Progenitor cell of endocrine pancreas (in vitro differentiated cells): ENCODE data around the gene BBS9. TPM values are rescaled to one million over a fixed set of nuclear protein-coding genes. Genes with fewer than 3 reads are reported as not detected.
"Not testable (repeated sequence)": the region's sequence is repeated elsewhere in the genome, so short reads cannot be mapped to it uniquely, and the experiment has no call there.

ENCODE experiments used
- DNase-seq: peaks from one replicate; pipeline ENCODE4 v3.0.0; 2021; ENCODE audit warnings: low spot score; ENCODE audit not compliant: unreplicated experiment
- H3K27ac Mint-ChIP-seq: 2 replicates; pipeline ENCODE4 v1.8.0; 2021; ENCODE audit warnings: mild to moderate bottlenecking, moderate library complexity, mixed read lengths
- H3K27me3 Mint-ChIP-seq: 2 replicates; pipeline ENCODE4 v1.8.0; 2021; ENCODE audit warnings: mixed read lengths
- H3K36me3 Mint-ChIP-seq: 2 replicates; pipeline ENCODE4 v1.8.0; 2022; ENCODE audit warnings: mixed read lengths; ENCODE audit not compliant: insufficient read depth
- H3K4me1 Mint-ChIP-seq: 2 replicates; pipeline ENCODE4 v1.8.0; 2021; ENCODE audit warnings: low read depth, mixed read lengths
- H3K4me3 Mint-ChIP-seq: 2 replicates; pipeline ENCODE4 v1.8.0; 2021; ENCODE audit warnings: low read depth, mild to moderate bottlenecking, moderate library complexity, mixed read lengths
- H3K9me3 Mint-ChIP-seq: 2 replicates; pipeline ENCODE4 v1.8.0; 2021; ENCODE audit warnings: low read depth, mixed read lengths
- CTCF ChIP-seq: fragments of 200-600 bp; sonication (generic); IDR thresholded peaks from one replicate; pipeline ENCODE4 v1.5.0; 2021; ENCODE audit warnings: antibody characterized with exemption, mild to moderate bottlenecking; ENCODE audit not compliant: unreplicated experiment
- total RNA-seq: library from RNA; stranded (reverse); gene quantifications from 2 replicates; pipeline ENCODE4 v1.2.1, GENCODE V29; 2021

The BBS9 gene
- total RNA-seq, 1 donor from 2014 or later, result 25.5 TPM

GRCh38 chr7:33091111-33091531, 38.2 kb upstream of the BBS9 start:
- no peaks in the 10 kb centered on the region for H3K9me3 Mint-ChIP-seq
- no peak for DNase-seq
- TF ChIP-seq CTCF, result no peak
- H3K27ac Mint-ChIP-seq, result no peak overlapping the region
- H3K4me3 Mint-ChIP-seq, result no peak overlapping the region
- peaks cover 11% of the 10 kb centered on the region for H3K36me3 Mint-ChIP-seq
- H3K27me3 Mint-ChIP-seq, result no peaks in the 10 kb centered on the region
- H3K4me1 Mint-ChIP-seq, result peaks cover 3% of the 10 kb centered on the region

- Mint-ChIP-seq H3K27me3 (no peaks in the 10 kb centered on the region), H3K36me3 (peaks cover 14% of the 10 kb centered on the region), H3K9me3 (no peaks in the 10 kb centered on the region), H3K4me3 (no peak overlapping the region), H3K4me1 (peaks cover 3% of the 10 kb centered on the region), H3K27ac (no peak overlapping the region)
- peak; percentile 16 for TF ChIP-seq CTCF
- DNase-seq, result no peak
Measured at GRCh38 chr7:33091641-33092191, 37.6 kb upstream of the BBS9 start.

GRCh38 chr7:33093266-33093665, 36.1 kb upstream of the BBS9 start:
- Mint-ChIP-seq H3K27me3 (no peaks in the 10 kb centered on the region), H3K36me3 (peaks cover 19% of the 10 kb centered on the region)

GRCh38 chr7:33094745-33095275, 34.6 kb upstream of the BBS9 start:
- not testable (repeated sequence) for H3K4me3 Mint-ChIP-seq, H3K4me1 Mint-ChIP-seq, H3K27me3 Mint-ChIP-seq, H3K9me3 Mint-ChIP-seq, DNase-seq, H3K27ac Mint-ChIP-seq
- peaks cover 24% of the 10 kb centered on the region for H3K36me3 Mint-ChIP-seq

More at GRCh38 chr7:33093266-33093665, 36.1 kb upstream of the BBS9 start:
- Mint-ChIP-seq H3K4me3 (no peak overlapping the region), H3K9me3 (no peaks in the 10 kb centered on the region), H3K27ac (no peak overlapping the region), H3K4me1 (peaks cover 3% of the 10 kb centered on the region)
- no peak for TF ChIP-seq CTCF
- no peak for DNase-seq

- Mint-ChIP-seq H3K36me3 (peaks cover 28% of the 10 kb centered on the region), H3K27ac (no peak overlapping the region), H3K9me3 (no peaks in the 10 kb centered on the region)
Measured at GRCh38 chr7:33099154-33099940, 30.0 kb upstream of the BBS9 start.

More at GRCh38 chr7:33099154-33099940, 30.0 kb upstream of the BBS9 start:
- H3K4me1 Mint-ChIP-seq, result no peaks in the 10 kb centered on the region
- H3K4me3 Mint-ChIP-seq, result no peak overlapping the region
- DNase-seq, result no peak
- H3K27me3 Mint-ChIP-seq, result no peaks in the 10 kb centered on the region
- TF ChIP-seq CTCF, result no peak
